Skeletal muscle tissue (tissue), 4 donors: Measurements from ENCODE around the gene GTSF1L. TPM values are rescaled to one million over a fixed set of nuclear protein-coding genes. Genes with fewer than 3 reads are reported as not detected.
"Not testable (repeated sequence)": the region's sequence is repeated elsewhere in the genome, so short reads cannot be mapped to it uniquely, and the experiment has no call there.

Source experiments
- H3K27ac ChIP-seq: one replicate; pipeline ENCODE4 v1.7.0; 2013; ENCODE audit warnings: mild to moderate bottlenecking, low read depth, low read length, inconsistent platforms
- H3K27me3 ChIP-seq, 3 donors: one replicate each; pipeline ENCODE4 v1.7.0; 2013; ENCODE audit warnings: low read length in 3 of 3; ENCODE audit not compliant: control insufficient read depth in 3 of 3, insufficient read depth in 3 of 3
- H3K36me3 ChIP-seq, 3 donors: one replicate each; pipeline ENCODE4 v1.7.0; 2013; ENCODE audit warnings: low read length in 3 of 3; ENCODE audit not compliant: control insufficient read depth in 3 of 3, insufficient read depth in 3 of 3
- H3K4me1 ChIP-seq, 3 donors: one replicate each; pipeline ENCODE4 v1.7.0; 2013; ENCODE audit warnings: low read length in 3 of 3, mild to moderate bottlenecking in 3 of 3; ENCODE audit not compliant: control insufficient read depth in 3 of 3, insufficient read depth in 3 of 3
- H3K4me3 ChIP-seq, 3 donors: one replicate each; pipeline ENCODE4 v1.7.0; 2013; ENCODE audit warnings: low read length in 3 of 3
- H3K9ac ChIP-seq, 3 donors: one replicate each; pipeline ENCODE4 v1.7.0; 2013; ENCODE audit warnings: low read length in 3 of 3, mild to moderate bottlenecking in 3 of 3, moderate library complexity in 2 of 3, low read depth in 1 of 3
- H3K9me3 ChIP-seq, 3 donors: one replicate each; pipeline ENCODE4 v1.7.0; 2013; ENCODE audit warnings: low read length in 3 of 3; ENCODE audit not compliant: control insufficient read depth in 3 of 3
- total RNA-seq: library from RNA; depleted of rRNA; stranded (reverse); fragments of >200 nt; gene quantifications from one replicate; pipeline ENCODE4 v1.2.3, GENCODE V29; 2014
- donor health status: Osteomylitis.

Gene GTSF1L
- total RNA-seq, 1 donor from 2014 or later = not detected

- Histone ChIP-seq H3K4me3 (no peak overlapping the region), H3K27me3 (peaks cover 9 to 23% (median 15%) of the 10 kb centered on the region in 3 donors), H3K4me1 (no peaks in the 10 kb centered on the region), H3K36me3 (no peaks in the 10 kb centered on the region), H3K27ac (no peak overlapping the region), H3K9ac (no peak overlapping the region), H3K9me3 (no peaks in the 10 kb centered on the region)
Observed at GRCh38 chr20:43761386-43762340, 34.9 kb upstream of the GTSF1L start.

DNA sequence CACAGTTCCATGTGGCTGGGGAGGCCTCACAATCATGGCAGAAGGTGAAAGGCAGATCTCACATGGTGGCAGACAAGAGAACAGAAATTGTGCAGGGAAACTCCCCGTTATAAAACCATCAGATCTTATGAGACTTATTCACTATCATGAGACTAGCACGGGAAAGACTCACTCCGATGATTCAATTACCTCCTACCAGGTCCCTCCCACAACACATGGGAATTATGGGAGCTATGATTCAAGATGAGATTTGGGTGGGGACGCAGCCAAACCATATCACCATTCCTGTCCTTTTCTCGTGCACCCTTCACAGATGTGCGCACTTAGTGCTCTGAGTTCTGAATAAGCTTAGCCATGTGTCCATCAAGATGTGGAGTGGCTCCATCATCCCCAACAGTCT, 31.1 kb upstream of the GTSF1L start:
- H3K9me3 ChIP-seq, H3K9ac ChIP-seq, H3K4me1 ChIP-seq, H3K36me3 ChIP-seq, H3K27ac ChIP-seq, H3K4me3 ChIP-seq: not testable (repeated sequence)
- H3K27me3 ChIP-seq = peaks cover 0 to 10% (median 3%) of the 10 kb centered on the region in 3 donors

GRCh38 chr20:43755851-43756250, 29.0 kb upstream of the GTSF1L start:
- no peaks in the 10 kb centered on the region for H3K4me1 ChIP-seq
- no peaks in the 10 kb centered on the region for H3K9me3 ChIP-seq
- H3K27me3 ChIP-seq = peaks cover 0 to 16% (median 7%) of the 10 kb centered on the region in 3 donors
- H3K4me3 ChIP-seq = no peak overlapping the region
- H3K9ac ChIP-seq = no peak overlapping the region
- H3K36me3 ChIP-seq = no peaks in the 10 kb centered on the region
- H3K27ac ChIP-seq = no peak overlapping the region

- Histone ChIP-seq H3K9me3 (no peaks in the 10 kb centered on the region), H3K27me3 (peaks cover 0 to 16% (median 7%) of the 10 kb centered on the region in 3 donors), H3K36me3 (no peaks in the 10 kb centered on the region), H3K9ac (no peak overlapping the region), H3K4me3 (no peak overlapping the region), H3K27ac (no peak overlapping the region), H3K4me1 (no peaks in the 10 kb centered on the region)
Observed at GRCh38 chr20:43755390-43755789, 28.6 kb upstream of the GTSF1L start.

GRCh38 chr20:43752561-43753301, 25.9 kb upstream of the GTSF1L start:
- Histone ChIP-seq H3K9me3 (no peaks in the 10 kb centered on the region), H3K27ac (no peak overlapping the region), H3K4me1 (no peaks in the 10 kb centered on the region), H3K4me3 (no peak overlapping the region), H3K27me3 (peaks cover 6 to 21% (median 7%) of the 10 kb centered on the region in 3 donors), H3K9ac (no peak overlapping the region), H3K36me3 (no peaks in the 10 kb centered on the region)

- Histone ChIP-seq H3K9me3 (no peaks in the 10 kb centered on the region), H3K9ac (no peak overlapping the region), H3K27ac (no peak overlapping the region), H3K27me3 (peaks cover 6 to 21% (median 7%) of the 10 kb centered on the region in 3 donors), H3K4me1 (no peaks in the 10 kb centered on the region), H3K36me3 (no peaks in the 10 kb centered on the region), H3K4me3 (no peak overlapping the region)
Observed at GRCh38 chr20:43752051-43752360, 25.2 kb upstream of the GTSF1L start.

DNA sequence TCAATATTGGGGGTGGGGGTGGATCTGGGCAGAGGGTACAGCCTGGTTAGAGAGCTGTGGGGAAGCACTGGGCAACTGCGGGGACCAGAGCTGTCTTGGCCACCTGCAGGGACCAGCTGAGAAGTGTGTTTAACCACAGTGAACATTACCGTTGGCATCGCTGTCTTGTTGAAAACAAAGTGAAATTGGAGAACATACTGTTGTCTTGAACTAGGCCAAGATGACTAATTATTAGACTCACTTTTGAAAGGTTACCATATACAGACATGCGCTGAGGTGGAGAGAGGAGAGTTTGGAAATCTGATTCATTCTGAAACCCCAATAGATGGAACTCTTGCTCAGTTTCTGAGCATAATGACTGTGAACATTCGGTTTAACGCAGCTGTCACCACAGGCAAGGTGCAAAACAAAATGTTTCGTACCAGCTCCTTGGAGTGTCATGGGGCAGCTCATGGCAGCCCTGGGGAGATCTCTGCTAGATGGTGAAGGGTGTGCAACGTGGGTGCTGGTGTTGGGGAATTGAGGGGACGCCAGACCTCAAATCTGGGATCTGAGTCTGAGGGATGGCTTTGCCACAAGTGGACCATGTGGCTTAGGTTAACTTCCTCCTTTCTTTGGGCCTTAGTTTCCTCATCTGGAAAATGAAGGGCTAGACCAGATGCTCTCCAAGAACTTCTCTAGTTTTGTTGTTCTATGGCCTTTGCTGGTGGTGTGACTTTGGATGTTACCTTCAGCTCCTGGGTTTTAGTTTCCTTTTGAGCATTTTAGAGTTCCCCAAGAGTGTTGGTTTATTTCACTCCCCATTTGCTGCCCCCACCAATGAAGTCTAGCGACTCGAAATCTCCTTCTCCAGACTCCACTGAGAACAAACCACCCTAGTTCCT, 24.6 kb upstream of the GTSF1L start:
- no peaks in the 10 kb centered on the region for H3K4me1 ChIP-seq
- H3K36me3 ChIP-seq = no peaks in the 10 kb centered on the region
- H3K9me3 ChIP-seq = no peaks in the 10 kb centered on the region
- H3K27me3 ChIP-seq = peaks cover 6 to 21% (median 7%) of the 10 kb centered on the region in 3 donors
- no peak overlapping the region for H3K9ac ChIP-seq
- H3K4me3 ChIP-seq = no peak overlapping the region
- H3K27ac ChIP-seq = no peak overlapping the region

- no peak overlapping the region for H3K27ac ChIP-seq
- no peaks in the 10 kb centered on the region for H3K4me1 ChIP-seq
- H3K4me3 ChIP-seq = no peak overlapping the region
- no peaks in the 10 kb centered on the region for H3K36me3 ChIP-seq
- peaks cover 6 to 17% (median 11%) of the 10 kb centered on the region in 3 donors for H3K27me3 ChIP-seq
- no peaks in the 10 kb centered on the region for H3K9me3 ChIP-seq
- no peak overlapping the region for H3K9ac ChIP-seq
Observed at GRCh38 chr20:43750774-43751166, 24.0 kb upstream of the GTSF1L start.

- Histone ChIP-seq H3K4me1 (no peaks in the 10 kb centered on the region), H3K36me3 (no peaks in the 10 kb centered on the region), H3K9ac (no peak overlapping the region), H3K27ac (no peak overlapping the region), H3K4me3 (no peak overlapping the region), H3K9me3 (no peaks in the 10 kb centered on the region), H3K27me3 (peaks cover 10 to 23% (median 12%) of the 10 kb centered on the region in 3 donors)
Observed at GRCh38 chr20:43749734-43750294, 23.0 kb upstream of the GTSF1L start.
